ENCODE results near the gene OR4C12.
"Not testable (repeated sequence)": the region's sequence is repeated elsewhere in the genome, so short reads cannot be mapped to it uniquely, and the experiment has no call there.

Gene OR4C12

GRCh38 chr11:49982435-49982834, at the start of gene OR4C12:
TSS of gene OR4C12 (minus strand) at chr11:49982535. CDS start at chr11:49982501, 34 bp downstream.
- CTCF ChIA-PET; DNase-seq (ENCODE audit: low read depth, low spot score); H3K4me3 ChIP-seq (ENCODE audit: low read depth, low read length); POLR2A ChIA-PET: not testable (repeated sequence)

DNA sequence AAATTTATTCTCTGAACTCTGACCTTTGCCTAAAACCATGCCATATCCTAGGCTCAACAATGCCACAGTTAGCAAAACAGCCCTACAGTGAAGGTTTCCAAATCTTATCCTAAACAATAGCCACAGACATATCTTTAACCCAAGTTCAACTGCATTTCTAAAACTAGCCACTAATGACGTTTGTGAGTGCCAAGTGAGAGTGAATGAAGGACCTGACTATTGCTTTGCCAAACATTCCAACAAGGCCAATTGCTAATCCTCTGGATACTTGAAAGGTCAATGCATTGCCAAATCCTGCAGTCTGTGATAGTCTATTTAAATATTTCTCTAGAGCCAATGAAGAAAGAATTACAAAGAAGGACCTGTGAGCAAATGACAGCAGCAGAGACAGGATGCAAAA, 47.9 kb upstream of the OR4C12 start:
- H3K4me3 ChIP-seq (ENCODE audit: low read depth, low read length) = no peak overlapping the region
- CTCF ChIA-PET = no interaction called here
- POLR2A ChIA-PET = no interaction called here
- TF ChIP-seq, protein P1, sequence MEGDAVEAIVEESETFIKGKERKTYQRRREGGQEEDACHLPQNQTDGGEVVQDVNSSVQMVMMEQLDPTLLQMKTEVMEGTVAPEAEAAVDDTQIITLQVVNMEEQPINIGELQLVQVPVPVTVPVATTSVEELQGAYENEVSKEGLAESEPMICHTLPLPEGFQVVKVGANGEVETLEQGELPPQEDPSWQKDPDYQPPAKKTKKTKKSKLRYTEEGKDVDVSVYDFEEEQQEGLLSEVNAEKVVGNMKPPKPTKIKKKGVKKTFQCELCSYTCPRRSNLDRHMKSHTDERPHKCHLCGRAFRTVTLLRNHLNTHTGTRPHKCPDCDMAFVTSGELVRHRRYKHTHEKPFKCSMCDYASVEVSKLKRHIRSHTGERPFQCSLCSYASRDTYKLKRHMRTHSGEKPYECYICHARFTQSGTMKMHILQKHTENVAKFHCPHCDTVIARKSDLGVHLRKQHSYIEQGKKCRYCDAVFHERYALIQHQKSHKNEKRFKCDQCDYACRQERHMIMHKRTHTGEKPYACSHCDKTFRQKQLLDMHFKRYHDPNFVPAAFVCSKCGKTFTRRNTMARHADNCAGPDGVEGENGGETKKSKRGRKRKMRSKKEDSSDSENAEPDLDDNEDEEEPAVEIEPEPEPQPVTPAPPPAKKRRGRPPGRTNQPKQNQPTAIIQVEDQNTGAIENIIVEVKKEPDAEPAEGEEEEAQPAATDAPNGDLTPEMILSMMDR (IDR thresholded peaks at IDR 0.05; ENCODE audit: insufficient read depth, low read length, missing control alignments) = no peak
- no peak for DNase-seq (ENCODE audit: low read depth, low spot score)

- TF ChIP-seq, protein P1 (IDR thresholded peaks at IDR 0.05; ENCODE audit: insufficient read depth, low read length, missing control alignments) = peak; percentile 12
- no peak for DNase-seq (ENCODE audit: low read depth, low spot score)
- POLR2A ChIA-PET = no interaction called here
- CTCF ChIA-PET = no interaction called here
- no peak overlapping the region for H3K4me3 ChIP-seq (ENCODE audit: low read depth, low read length)
Measured at GRCh38 chr11:49995565-49995964, 13.2 kb upstream of the OR4C12 start.

GRCh38 chr11:49973439-49973838, 8.9 kb downstream of the OR4C12 start:
- POLR2A ChIA-PET; CTCF ChIA-PET; H3K4me3 ChIP-seq (ENCODE audit: low read depth, low read length); DNase-seq (ENCODE audit: low read depth, low spot score): not testable (repeated sequence)

DNA sequence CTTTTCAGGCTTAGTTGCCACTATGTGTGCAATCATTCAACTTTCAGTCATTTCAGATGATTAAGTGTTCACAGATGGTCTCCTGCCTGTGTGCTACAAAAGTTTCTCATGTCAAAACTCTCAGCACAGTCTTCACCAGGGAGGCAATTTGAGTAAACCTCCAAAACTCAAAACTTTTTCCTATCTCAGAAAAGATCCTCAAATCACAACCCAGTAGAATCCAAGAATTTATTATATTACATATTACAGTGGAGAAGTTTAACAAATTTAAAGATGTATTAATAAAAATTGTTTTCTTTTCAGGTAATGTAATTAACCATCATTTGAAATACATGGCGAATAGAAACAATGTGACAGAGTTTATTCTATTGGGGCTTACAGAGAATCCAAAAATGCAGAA, 30.2 kb downstream of the OR4C12 start, which contains the start of gene OR4C13:
OR4C13 (plus strand) TSS at position 301 of the 400 bp plus-strand sequence; CDS start at position 333, 32 bp downstream.
- TF ChIP-seq, protein P1 (IDR thresholded peaks at IDR 0.05; ENCODE audit: insufficient read depth, low read length, missing control alignments) = no peak
- no peak for DNase-seq (ENCODE audit: low read depth, low spot score)
- H3K4me3 ChIP-seq (ENCODE audit: low read depth, low read length) = no peak within 1 kb of the TSS
- ChIA-PET CTCF (no interaction called here), POLR2A (no interaction called here)

- POLR2A ChIA-PET; DNase-seq (ENCODE audit: low read depth, low spot score); H3K4me3 ChIP-seq (ENCODE audit: low read depth, low read length); CTCF ChIA-PET: not testable (repeated sequence)
Measured at GRCh38 chr11:49948701-49949100, 33.6 kb downstream of the OR4C12 start.

All from AG04449 (cell line).